Upper lobe of right lung (tissue), 1 donor: ENCODE results near the gene SCGB1C1. TPM values are rescaled to one million over a fixed set of nuclear protein-coding genes. Genes with fewer than 3 reads are reported as not detected.

Source experiments
- ATAC-seq: fragments of 200-7000 bp; cut with Tn5 transposase; one replicate; pipeline ENCODE4 v1.9.1; 2020; ENCODE audit warnings: mild to moderate bottlenecking, moderate library complexity
- DNase-seq: peaks from one replicate; pipeline ENCODE4 v3.0.0-alpha.2; 2020
- H3K27ac ChIP-seq: fragments of 200-600 bp; one replicate; pipeline ENCODE4 v1.8.0; 2022
- H3K27me3 ChIP-seq: fragments of 200-600 bp; one replicate; pipeline ENCODE4 v1.8.0; 2022; ENCODE audit warnings: mild to moderate bottlenecking
- H3K36me3 ChIP-seq: fragments of 200-600 bp; one replicate; pipeline ENCODE4 v1.8.0; 2022
- H3K4me1 ChIP-seq: fragments of 200-600 bp; one replicate; pipeline ENCODE4 v1.8.0; 2022
- H3K4me3 ChIP-seq: fragments of 200-600 bp; one replicate; pipeline ENCODE4 v1.8.0; 2022; ENCODE audit warnings: mild to moderate bottlenecking
- H3K9me3 ChIP-seq: fragments of 200-600 bp; one replicate; pipeline ENCODE4 v1.8.0; 2022
- intact Hi-C: fragments of 100-400 bp; cut with DNase I; formaldehyde crosslinking; loops from one replicate; pipeline ENCODE4 v1.11.0; 2022
- total RNA-seq: library from RNA; stranded (reverse); fragmentation: NEBNext Ultra II Directional; extraction: Animal tissue kit (Norgen Biotek cat#: 25700); gene quantifications from one replicate; pipeline ENCODE4 v1.2.1, GENCODE V29; 2021
- TF ChIP-seq, protein P1 (sequence below): fragments of 200-600 bp; IDR thresholded peaks from one replicate; pipeline ENCODE4 v1.8.0; 2022; ENCODE audit warnings: antibody characterized with exemption
- donor health status: DM: no; HTN: yes; CAD: no; lungs with severe emphysema.

Gene SCGB1C1
- total RNA-seq, 1 donor from 2014 or later: not detected

- H3K36me3 ChIP-seq: peaks cover 61% of the 10 kb centered on the region
- intact Hi-C loops: no loop called here
- TF ChIP-seq, protein P1, sequence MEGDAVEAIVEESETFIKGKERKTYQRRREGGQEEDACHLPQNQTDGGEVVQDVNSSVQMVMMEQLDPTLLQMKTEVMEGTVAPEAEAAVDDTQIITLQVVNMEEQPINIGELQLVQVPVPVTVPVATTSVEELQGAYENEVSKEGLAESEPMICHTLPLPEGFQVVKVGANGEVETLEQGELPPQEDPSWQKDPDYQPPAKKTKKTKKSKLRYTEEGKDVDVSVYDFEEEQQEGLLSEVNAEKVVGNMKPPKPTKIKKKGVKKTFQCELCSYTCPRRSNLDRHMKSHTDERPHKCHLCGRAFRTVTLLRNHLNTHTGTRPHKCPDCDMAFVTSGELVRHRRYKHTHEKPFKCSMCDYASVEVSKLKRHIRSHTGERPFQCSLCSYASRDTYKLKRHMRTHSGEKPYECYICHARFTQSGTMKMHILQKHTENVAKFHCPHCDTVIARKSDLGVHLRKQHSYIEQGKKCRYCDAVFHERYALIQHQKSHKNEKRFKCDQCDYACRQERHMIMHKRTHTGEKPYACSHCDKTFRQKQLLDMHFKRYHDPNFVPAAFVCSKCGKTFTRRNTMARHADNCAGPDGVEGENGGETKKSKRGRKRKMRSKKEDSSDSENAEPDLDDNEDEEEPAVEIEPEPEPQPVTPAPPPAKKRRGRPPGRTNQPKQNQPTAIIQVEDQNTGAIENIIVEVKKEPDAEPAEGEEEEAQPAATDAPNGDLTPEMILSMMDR: no peak
- no peak for ATAC-seq
- peaks cover 19% of the 10 kb centered on the region for H3K4me1 ChIP-seq
- H3K4me3 ChIP-seq: no peak overlapping the region
- H3K27me3 ChIP-seq: no peaks in the 10 kb centered on the region
- no peak for DNase-seq
- H3K27ac ChIP-seq: no peak overlapping the region
- H3K9me3 ChIP-seq: no peaks in the 10 kb centered on the region
Observed at GRCh38 chr11:240315-240714, 47.4 kb downstream of the SCGB1C1 start.

GRCh38 chr11:241634-242033 is 48.8 kb downstream of the SCGB1C1 start:
- intact Hi-C loops: no loop called here
- ATAC-seq (no peak), DNase-seq (no peak)
- Histone ChIP-seq H3K4me1 (peaks cover 15% of the 10 kb centered on the region), H3K9me3 (no peaks in the 10 kb centered on the region), H3K4me3 (no peak overlapping the region), H3K36me3 (peaks cover 72% of the 10 kb centered on the region), H3K27ac (no peak overlapping the region), H3K27me3 (no peaks in the 10 kb centered on the region)
- TF ChIP-seq, protein P1: no peak

Other genes starting within 250 kb of the SCGB1C1 start
- gene BET1L, start 14.3 kb downstream of the SCGB1C1 start, total RNA-seq: 57.9 TPM
- gene RIC8A, start 14.6 kb downstream of the SCGB1C1 start, total RNA-seq: 91.8 TPM
- gene SIRT3, start 43.3 kb downstream of the SCGB1C1 start, total RNA-seq: 15.7 TPM
- gene PSMD13, start 43.9 kb downstream of the SCGB1C1 start, total RNA-seq: 89.9 TPM
- 1.7 TPM for gene NLRP6, start 85.3 kb downstream of the SCGB1C1 start, total RNA-seq
- gene PGGHG, start 96.0 kb downstream of the SCGB1C1 start, total RNA-seq: 105 TPM
- gene IFITM5, start 106.4 kb downstream of the SCGB1C1 start, total RNA-seq: not detected
- 521 TPM for gene IFITM2, start 114.7 kb downstream of the SCGB1C1 start, total RNA-seq
- 128 TPM for gene IFITM1, start 121.0 kb downstream of the SCGB1C1 start, total RNA-seq
- gene IFITM3, start 127.8 kb downstream of the SCGB1C1 start, total RNA-seq: 692 TPM
- 1.9 TPM for gene B4GALNT4, start 176.4 kb downstream of the SCGB1C1 start, total RNA-seq
- gene PKP3, start 201.1 kb downstream of the SCGB1C1 start, total RNA-seq: 40.4 TPM
- 80.9 TPM for gene SIGIRR, start 221.9 kb downstream of the SCGB1C1 start, total RNA-seq
- gene ANO9, start 248.9 kb downstream of the SCGB1C1 start, total RNA-seq: 22.4 TPM